Transverse colon (tissue), 4 donors: Measurements from ENCODE around the gene KRTAP10-3. TPM values are rescaled to one million over a fixed set of nuclear protein-coding genes. Genes with fewer than 3 reads are reported as not detected.

Experiments used
- DNase-seq: peaks from one replicate; pipeline ENCODE4 v3.0.0-alpha.2; 2019
- H3K27ac ChIP-seq, 4 donors: fragments of 200-600 bp; sonication (generic); 2 replicates each; pipeline ENCODE4 v1.5.1; 2016 to 2018; ENCODE audit warnings: inconsistent platforms in 4 of 4
- H3K27me3 ChIP-seq: fragments of 200-600 bp; sonication (generic); 2 replicates; pipeline ENCODE4 v1.5.1; 2017; ENCODE audit warnings: inconsistent platforms
- H3K36me3 ChIP-seq, 4 donors: fragments of 200-600 bp; sonication (generic); 2 replicates each; pipeline ENCODE4 v1.5.1; 2017 to 2019; ENCODE audit warnings: inconsistent platforms in 4 of 4
- H3K4me1 ChIP-seq, 4 donors: fragments of 200-600 bp; sonication (generic); 2 replicates each; pipeline ENCODE4 v1.5.1; 2017 to 2020; ENCODE audit warnings: inconsistent platforms in 4 of 4
- H3K4me3 ChIP-seq, 4 donors: fragments of 200-600 bp; sonication (generic); 1 replicate in 1 of 4; 2 replicates in 3 of 4; pipeline versions ENCODE4 v1.5.1 to v1.6.1; 2017 to 2019; ENCODE audit warnings: inconsistent platforms in 4 of 4
- H3K9me3 ChIP-seq, 2 donors: fragments of 200-600 bp; sonication (generic); 2 replicates each; pipeline ENCODE4 v1.5.1; 2017 to 2019; ENCODE audit warnings: inconsistent platforms in 2 of 2
- CTCF ChIP-seq, 5 experiments: fragments of 200-600 bp in 3 of 5; fragments of 450-650 bp in 2 of 5; sonication (generic) in 3 of 5; IDR thresholded peaks; 1 replicate in 2 of 5; 2 replicates in 3 of 5; pipeline ENCODE4 v1.5.1; 2016 to 2017; ENCODE audit warnings: antibody characterized with exemption in 5 of 5, inconsistent platforms in 3 of 5, mild to moderate bottlenecking in 2 of 5, moderate library complexity in 1 of 5
- EP300 ChIP-seq: sonication (generic); formaldehyde crosslinking; IDR thresholded peaks from one replicate; pipeline ENCODE4 v1.6.1; 2017; ENCODE audit warnings: antibody characterized with exemption, low read depth
- POLR2A ChIP-seq: fragments of 450-650 bp; IDR thresholded peaks from one replicate; pipeline ENCODE4 v1.6.1; 2016; ENCODE audit warnings: antibody characterized with exemption, mild to moderate bottlenecking, moderate library complexity
- POLR2AphosphoS5 ChIP-seq, 3 donors: sonication (generic); formaldehyde crosslinking; IDR thresholded peaks; one replicate each; pipeline ENCODE4 v1.6.1; 2016; ENCODE audit warnings: antibody characterized with exemption in 3 of 3
- WGBS, 2 donors: methylation state at CpG; one replicate each; pipeline ENCODE4 v1.1.5; 2018; ENCODE audit warnings: low coverage in 1 of 2; 5-methylcytosine and 5-hydroxymethylcytosine counted together
- in situ Hi-C, 4 donors: fragments of 200-750 bp; cut with MboI; loops; one replicate each; pipeline versions ENCODE4 v1.15.0 to v1.15.1; 2017; ENCODE audit warnings: low sequenced_read_pairs in 3 of 4, low pct_ligation_motif_present in 1 of 4, low pct_unique_long_range_greater_than_20kb in 1 of 4
- intact Hi-C: fragments of 100-400 bp; cut with DNase I; formaldehyde crosslinking; loops from one replicate; pipeline ENCODE4 v1.15.1; 2023; ENCODE audit warnings: low total_unique reads
- total RNA-seq, 4 donors: library from RNA; depleted of rRNA; stranded (reverse); fragments of >200 nt; gene quantifications; one replicate each; pipeline ENCODE4 v1.1.0, GENCODE V29; 2016

Gene KRTAP10-3
- total RNA-seq, 4 donors from 2014 or later = not detected

DNA sequence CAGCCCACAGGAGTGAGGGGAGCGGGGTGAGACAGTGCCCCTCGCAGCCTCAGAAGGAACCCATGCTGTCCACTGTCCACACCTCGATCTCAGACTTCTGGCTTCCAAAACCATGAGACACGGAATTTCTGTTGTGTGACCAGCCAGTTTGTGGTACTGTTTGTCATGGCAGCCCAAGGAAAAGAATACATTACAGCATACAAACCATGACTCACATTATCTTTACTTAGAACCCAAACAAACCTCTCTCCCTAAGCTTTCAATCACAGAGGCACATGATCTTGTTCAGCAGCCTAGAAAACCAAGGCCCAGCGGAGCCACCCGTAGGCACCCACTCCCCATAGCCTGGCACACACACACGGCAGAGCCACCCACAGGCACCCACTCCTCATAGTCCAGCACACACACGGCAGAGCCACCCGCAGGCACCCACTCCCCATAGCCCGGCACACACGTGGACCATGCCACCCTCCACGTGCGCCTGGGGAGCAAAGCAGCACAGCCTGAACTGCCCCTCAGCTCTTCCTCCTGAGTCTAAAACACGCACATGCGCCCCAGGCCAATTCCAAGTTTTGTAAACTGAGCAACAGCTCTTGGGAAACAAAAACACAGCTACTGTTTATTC, 14.5 kb upstream of the KRTAP10-3 start:
- no peaks in the 10 kb centered on the region for H3K36me3 ChIP-seq
- in situ Hi-C loops = no loop called here
- no peak overlapping the region for H3K27ac ChIP-seq
- peaks cover 4% of the 10 kb centered on the region for H3K27me3 ChIP-seq
- H3K9me3 ChIP-seq = no peaks in the 10 kb centered on the region
- intact Hi-C loops = no loop called here
- no peak overlapping the region for H3K4me3 ChIP-seq
- TF ChIP-seq EP300 (no peak), POLR2AphosphoS5 (IDR thresholded peaks at IDR 0.05) (no peak), POLR2A (no peak), CTCF (IDR thresholded peaks at IDR 0.05) (no peak)
- 75% methylated on average over 15 of the region's 15 CpGs; no CpG with 5 or more reads in 1 of the 2 donors for WGBS, 2 donors
- no peak for DNase-seq
- peaks cover 0 to 11% (median 8%) of the 10 kb centered on the region in 4 donors for H3K4me1 ChIP-seq

- in situ Hi-C loops = no loop called here
- WGBS, 2 donors = 88 to 89% methylated on average over 11 to 40 of the region's 40 CpGs
Measured at GRCh38 chr21:44571844-44572782, 13.5 kb upstream of the KRTAP10-3 start.

GRCh38 chr21:44571296-44571695, 12.7 kb upstream of the KRTAP10-3 start:
- Histone ChIP-seq H3K4me1 (peaks cover 0 to 11% (median 8%) of the 10 kb centered on the region in 4 donors), H3K4me3 (no peak overlapping the region), H3K27ac (no peak overlapping the region), H3K27me3 (peaks cover 4% of the 10 kb centered on the region), H3K9me3 (no peaks in the 10 kb centered on the region), H3K36me3 (no peaks in the 10 kb centered on the region)
- whole genome bisulfite sequencing, 2 donors = 66 to 87% methylated on average over 3 to 4 of the region's 4 CpGs
- in situ Hi-C loops (no loop called here), intact Hi-C loops (no loop called here)
- TF ChIP-seq CTCF (IDR thresholded peaks at IDR 0.05) (no peak), POLR2AphosphoS5 (IDR thresholded peaks at IDR 0.05) (no peak), EP300 (no peak), POLR2A (no peak)
- no peak for DNase-seq

More at GRCh38 chr21:44571844-44572782, 13.5 kb upstream of the KRTAP10-3 start:
- H3K4me3 ChIP-seq = no peak overlapping the region
- peaks cover 0 to 11% (median 8%) of the 10 kb centered on the region in 4 donors for H3K4me1 ChIP-seq
- no peak overlapping the region for H3K27ac ChIP-seq
- H3K9me3 ChIP-seq = no peaks in the 10 kb centered on the region
- no peak for DNase-seq
- intact Hi-C loops = no loop called here
- no peak for TF ChIP-seq EP300
- no peak for TF ChIP-seq POLR2A
- no peak for TF ChIP-seq POLR2AphosphoS5 (IDR thresholded peaks at IDR 0.05)
- peaks cover 4% of the 10 kb centered on the region for H3K27me3 ChIP-seq
- H3K36me3 ChIP-seq = no peaks in the 10 kb centered on the region

GRCh38 chr21:44569861-44570517, 11.4 kb upstream of the KRTAP10-3 start:
- Histone ChIP-seq H3K27me3 (peaks cover 4% of the 10 kb centered on the region), H3K9me3 (no peaks in the 10 kb centered on the region), H3K4me3 (no peak overlapping the region), H3K27ac (no peak overlapping the region), H3K4me1 (peaks cover 0 to 9% (median 8%) of the 10 kb centered on the region in 4 donors), H3K36me3 (no peaks in the 10 kb centered on the region)
- no peak for DNase-seq
- intact Hi-C loops (no loop called here), in situ Hi-C loops (no loop called here)
- WGBS, 2 donors = 78% methylated on average over 9 of the region's 12 CpGs; no CpG with 5 or more reads in 1 of the 2 donors
- TF ChIP-seq CTCF (IDR thresholded peaks at IDR 0.05) (no peak), EP300 (no peak), POLR2A (no peak), POLR2AphosphoS5 (IDR thresholded peaks at IDR 0.05) (no peak)
